Measurements from ENCODE around the gene PPP6R3.
"Not testable (repeated sequence)": the region's sequence is repeated elsewhere in the genome, so short reads cannot be mapped to it uniquely, and the experiment has no call there.

GRCh38 chr11:68458340-68458739 is 2.2 kb upstream of the PPP6R3 start:
- TF ChIP-seq CTCF (IDR thresholded peaks at IDR 0.05; ENCODE audit: borderline replicate concordance, extremely low read depth, low read length, poor library complexity, severe bottlenecking); EZH2 (IDR thresholded peaks at IDR 0.05; ENCODE audit: borderline replicate concordance, low read depth, low read length, severe bottlenecking): not testable (repeated sequence)
